IMR-90 (cell line): ENCODE data around the gene KIF5C. TPM values are rescaled to one million over a fixed set of nuclear protein-coding genes. Genes with fewer than 3 reads are reported as not detected.

ENCODE experiments used
- ATAC-seq: fragments of 200-7000 bp; cut with Tn5 transposase; 2 replicates; pipeline ENCODE4 v1.9.1; 2020; ENCODE audit warnings: low read depth, mild to moderate bottlenecking, moderate library complexity
- BruUV-seq: library from RNA; stranded (reverse); fragments of 400-500 nt; replicated peaks from 2 replicates; lab custom pipeline; 2021; lab: Mats Ljungman, UMichigan
- CTCF ChIA-PET: fragments of 300-600 bp; formaldehyde crosslinking; extraction: SDS; loops from one replicate; lab custom pipeline; 2021; ENCODE audit warnings: antibody characterized with exemption; lab: Yijun Ruan, JAX
- POLR2A ChIA-PET: fragments of 300-600 bp; sonication (Branson Sonifier 250); formaldehyde crosslinking; loops from one replicate; lab custom pipeline; 2022; ENCODE audit warnings: antibody characterized with exemption; ENCODE audit not compliant: unreplicated experiment; lab: Charles Lee
- DNase-seq: peaks from one replicate; pipeline ENCODE4 v3.0.0; 2013
- H2AFZ ChIP-seq: replicated peaks from 2 replicates; pipeline ENCODE3; 2013; ENCODE audit warnings: low read length, mild to moderate bottlenecking; ENCODE audit not compliant: poor library complexity
- H2AK5ac ChIP-seq: 2 replicates; pipeline ENCODE4 v1.6.1; 2013; ENCODE audit warnings: low read depth, low read length, inconsistent platforms
- H2AK9ac ChIP-seq: replicated peaks from 2 replicates; pipeline ENCODE3; 2013; ENCODE audit warnings: mild to moderate bottlenecking, low read depth, low read length, moderate library complexity; ENCODE audit not compliant: poor library complexity
- H2BK120ac ChIP-seq: 2 replicates; pipeline ENCODE4 v1.6.1; 2013; ENCODE audit warnings: low read depth, low read length, inconsistent platforms
- H2BK15ac ChIP-seq: 3 replicates; pipeline ENCODE4 v1.6.1; 2013; ENCODE audit warnings: low read depth, low read length, inconsistent platforms
- H2BK20ac ChIP-seq: 2 replicates; pipeline ENCODE4 v1.6.1; 2013; ENCODE audit warnings: low read depth, mild to moderate bottlenecking, inconsistent platforms, low read length, moderate library complexity
- H2BK5ac ChIP-seq: 2 replicates; pipeline ENCODE4 v1.6.1; 2013; ENCODE audit warnings: mild to moderate bottlenecking, low read depth, low read length, inconsistent platforms; ENCODE audit not compliant: poor library complexity, severe bottlenecking
- H3K14ac ChIP-seq: replicated peaks from 2 replicates; pipeline ENCODE4 v1.6.1; 2013; ENCODE audit warnings: low read depth, low read length, inconsistent platforms
- H3K18ac ChIP-seq: 2 replicates; pipeline ENCODE4 v1.6.1; 2013; ENCODE audit warnings: low read depth, low read length, control low read depth
- H3K23ac ChIP-seq: 2 replicates; pipeline ENCODE4 v1.6.1; 2013; ENCODE audit warnings: low read depth, low read length, inconsistent platforms
- H3K27ac ChIP-seq: 2 replicates; pipeline ENCODE4 v1.5.1; 2013; ENCODE audit warnings: mild to moderate bottlenecking, control low read depth, low read length; ENCODE audit not compliant: insufficient read depth
- H3K27me3 ChIP-seq: 2 replicates; pipeline ENCODE4 v1.6.1; 2013; ENCODE audit warnings: low read length; ENCODE audit not compliant: control insufficient read depth, insufficient read depth
- H3K36me3 ChIP-seq: 2 replicates; pipeline ENCODE4 v1.6.1; 2013; ENCODE audit warnings: low read length, mixed read lengths; ENCODE audit not compliant: control insufficient read depth, insufficient read depth
- H3K4ac ChIP-seq: 2 replicates; pipeline ENCODE4 v1.6.1; 2013; ENCODE audit warnings: low read depth, low read length, inconsistent platforms
- H3K4me1 ChIP-seq: 2 replicates; pipeline ENCODE4 v1.6.1; 2013; ENCODE audit warnings: low read length, mixed read lengths; ENCODE audit not compliant: control insufficient read depth, insufficient read depth
- H3K4me2 ChIP-seq: 2 replicates; pipeline ENCODE4 v1.6.1; 2013; ENCODE audit warnings: low read depth, mild to moderate bottlenecking, control low read depth, low read length, moderate library complexity
- H3K4me3 ChIP-seq: 2 replicates; pipeline ENCODE4 v1.5.1; 2013; ENCODE audit warnings: low read depth, mild to moderate bottlenecking, control low read depth, low read length, moderate library complexity; ENCODE audit not compliant: insufficient read depth
- H3K56ac ChIP-seq: 2 replicates; pipeline ENCODE4 v1.6.1; 2013; ENCODE audit warnings: low read length, inconsistent platforms; ENCODE audit not compliant: insufficient read depth; ENCODE audit errors: extremely low read depth
- H3K79me1 ChIP-seq, 2 experiments: 2 replicates each; pipeline ENCODE4 v1.6.1; 2013; ENCODE audit warnings: low read length in 2 of 2, inconsistent platforms in 1 of 2, low read depth in 1 of 2
- H3K9ac ChIP-seq: 2 replicates; pipeline ENCODE4 v1.6.1; 2013; ENCODE audit warnings: low read depth, low read length, control low read depth
- H3K9me1 ChIP-seq: 2 replicates; pipeline ENCODE4 v1.6.1; 2013; ENCODE audit warnings: low read length, inconsistent platforms; ENCODE audit not compliant: insufficient read depth
- H3K9me3 ChIP-seq: 2 replicates; pipeline ENCODE4 v1.6.1; 2013; ENCODE audit warnings: low read length; ENCODE audit not compliant: control insufficient read depth, insufficient read depth
- H4K20me1 ChIP-seq: 2 replicates; pipeline ENCODE4 v1.6.1; 2013; ENCODE audit warnings: low read length, inconsistent platforms; ENCODE audit not compliant: insufficient read depth
- H4K5ac ChIP-seq: 2 replicates; pipeline ENCODE4 v1.6.1; 2013; ENCODE audit warnings: mild to moderate bottlenecking, low read depth, low read length, control low read depth
- H4K8ac ChIP-seq, 2 experiments: 2 replicates each; pipeline ENCODE4 v1.6.1; 2013; ENCODE audit warnings: low read depth in 2 of 2, low read length in 2 of 2, control low read depth in 1 of 2, inconsistent platforms in 1 of 2
- H4K91ac ChIP-seq: 2 replicates; pipeline ENCODE4 v1.6.1; 2013; ENCODE audit warnings: low read depth, low read length, inconsistent platforms; ENCODE audit not compliant: insufficient read depth
- BHLHE40 ChIP-seq: fragments of 150-350 bp; IDR thresholded peaks from 2 replicates; pipeline ENCODE4 v1.6.1; 2016; ENCODE audit warnings: mild to moderate bottlenecking, low read depth, low read length
- CEBPB ChIP-seq: IDR thresholded peaks from 2 replicates; pipeline ENCODE4 v1.6.1; 2012; ENCODE audit warnings: low read depth, low read length, improper control_type of control experiment
- CHD1 ChIP-seq: IDR thresholded peaks from 2 replicates; pipeline ENCODE4 v1.6.1; 2012; ENCODE audit warnings: low read depth, low read length, improper control_type of control experiment
- CTCF ChIP-seq: conservative IDR thresholded peaks from 2 replicates; pipeline ENCODE4 v1.5.1; 2012; ENCODE audit warnings: mild to moderate bottlenecking, low read depth, low read length, improper control_type of control experiment
- FOS ChIP-seq: fragments of 150-350 bp; IDR thresholded peaks from 2 replicates; pipeline ENCODE4 v1.6.1; 2016; ENCODE audit warnings: low read depth, low read length
- MAFK ChIP-seq: IDR thresholded peaks from 2 replicates; pipeline ENCODE4 v1.6.1; 2012; ENCODE audit warnings: low read depth, low read length, improper control_type of control experiment
- MAZ ChIP-seq: IDR thresholded peaks from 2 replicates; pipeline ENCODE4 v1.6.1; 2012; ENCODE audit warnings: low read depth, mild to moderate bottlenecking, low read length, improper control_type of control experiment, moderate library complexity, borderline replicate concordance
- MXI1 ChIP-seq: IDR thresholded peaks from 2 replicates; pipeline ENCODE4 v1.6.1; 2012; ENCODE audit warnings: low read depth, mild to moderate bottlenecking, low read length, moderate library complexity, borderline replicate concordance
- NFE2L2 ChIP-seq: fragments of 150-350 bp; IDR thresholded peaks from 2 replicates; pipeline ENCODE4 v1.6.1; 2016; ENCODE audit warnings: low read depth, mild to moderate bottlenecking, low read length
- POLR2A ChIP-seq: IDR thresholded peaks from 2 replicates; pipeline ENCODE4 v1.6.1; 2012; ENCODE audit warnings: mild to moderate bottlenecking, low read depth, low read length
- RAD21 ChIP-seq: IDR thresholded peaks from 2 replicates; pipeline ENCODE4 v1.6.1; 2012; ENCODE audit warnings: low read length, improper control_type of control experiment
- RCOR1 ChIP-seq: IDR thresholded peaks from 2 replicates; pipeline ENCODE4 v1.6.1; 2012; ENCODE audit warnings: mild to moderate bottlenecking, low read length, improper control_type of control experiment; ENCODE audit not compliant: insufficient replicate concordance
- RFX5 ChIP-seq: IDR thresholded peaks from 2 replicates; pipeline ENCODE4 v1.8.0; 2012; ENCODE audit warnings: low read depth, mild to moderate bottlenecking, low read length, moderate library complexity
- SMC3 ChIP-seq: fragments of 150-350 bp; IDR thresholded peaks from 2 replicates; pipeline ENCODE4 v1.6.1; 2016; ENCODE audit warnings: low read depth, mild to moderate bottlenecking, antibody characterized with exemption, low read length, moderate library complexity
- USF2 ChIP-seq: fragments of 150-350 bp; IDR thresholded peaks from 2 replicates; pipeline ENCODE4 v1.6.1; 2017; ENCODE audit warnings: mild to moderate bottlenecking, antibody characterized with exemption, low read length, low read depth
- WGBS, 2 experiments: methylation state at CpG; one replicate each; pipeline versions ENCODE4 v1.1.5 to v1.1.7; 2013; ENCODE audit warnings: missing lambda C conversion rate in 2 of 2; ENCODE audit not compliant: insufficient read length in 1 of 2; ENCODE audit errors: extremely low coverage in 2 of 2; 5-methylcytosine and 5-hydroxymethylcytosine counted together
- dilution Hi-C: fragments of 300-500 bp; cut with HindIII; formaldehyde crosslinking; loops from one replicate; pipeline ENCODE4 v1.14.3; 2018; ENCODE audit warnings: low sequenced_read_pairs; ENCODE audit not compliant: unreplicated experiment
- in situ Hi-C: fragments of 300-500 bp; cut with MboI; formaldehyde crosslinking; loops from 3 replicates; pipeline ENCODE4 v1.14.3; 2019; ENCODE audit warnings: low sequenced_read_pairs, inconsistent platforms, mixed read lengths
- intact Hi-C: fragments of 100-400 bp; cut with micrococcal nuclease; formaldehyde crosslinking; loops from 2 replicates; pipeline ENCODE4 v1.10.0; 2022
- polyA plus RNA-seq, 3 experiments: library from polyadenylated mRNA; depleted of rRNA; stranded (reverse); fragments of >200 nt; gene quantifications; 2 replicates each; pipeline ENCODE4 v1.2.3, GENCODE V29; 2012; ENCODE audit warnings: low replicate concordance in 1 of 3
- total RNA-seq: library from RNA; depleted of rRNA; stranded (reverse); fragments of >200 nt; gene quantifications from 2 replicates; pipeline ENCODE4 v1.2.3, GENCODE V29; 2012
- TF ChIP-seq, protein P1 (sequence below): fragments of 150-350 bp; IDR thresholded peaks from 2 replicates; pipeline ENCODE4 v1.6.1; 2016; ENCODE audit warnings: low read depth, mild to moderate bottlenecking, low read length, moderate library complexity, borderline replicate concordance

The KIF5C gene
- total and polyA plus RNA-seq, 2 of the 4 experiments (the other 2 are of a cell fraction) = 0.10 to 0.18 TPM

DNA sequence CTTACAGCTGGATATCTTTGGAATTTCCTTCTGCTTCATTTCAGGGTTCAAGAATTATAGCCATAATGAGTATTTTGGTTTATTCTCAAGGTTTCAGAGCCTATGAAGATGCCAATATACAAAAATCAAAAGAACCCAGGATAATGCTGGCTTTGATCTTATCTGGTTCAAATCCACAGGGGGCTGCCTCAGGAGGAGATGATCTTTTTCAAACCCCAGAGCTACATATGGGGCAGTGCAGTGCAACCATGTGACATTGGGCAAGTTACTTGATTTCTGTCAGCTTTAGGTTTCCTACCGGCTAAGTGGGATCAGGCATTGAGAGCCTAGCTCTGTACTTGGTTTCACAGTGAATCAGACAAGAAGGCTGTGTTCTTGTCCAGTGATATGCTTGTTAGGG is 140.5 kb downstream of the KIF5C start:
- no peak overlapping the region for H4K91ac ChIP-seq
- no peak overlapping the region for H2AK9ac ChIP-seq
- H3K9me1 ChIP-seq = no peaks in the 10 kb centered on the region
- no peaks in the 10 kb centered on the region for H4K20me1 ChIP-seq
- no peak overlapping the region for H3K4me2 ChIP-seq
- no peak overlapping the region for H4K8ac ChIP-seq
- no peak overlapping the region for H3K18ac ChIP-seq
- no peak overlapping the region for H3K4me3 ChIP-seq
- H2BK5ac ChIP-seq = no peak overlapping the region
- no peaks in the 10 kb centered on the region for H3K36me3 ChIP-seq
- TF ChIP-seq NFE2L2 (no peak), RCOR1 (no peak), POLR2A (no peak), SMC3 (no peak), MAZ (no peak), CHD1 (no peak), BHLHE40 (no peak), FOS (no peak), MAFK (no peak), CEBPB (no peak), CTCF (no peak), USF2 (no peak), RFX5 (no peak), RAD21 (no peak), MXI1 (no peak)
- TF ChIP-seq, protein P1, sequence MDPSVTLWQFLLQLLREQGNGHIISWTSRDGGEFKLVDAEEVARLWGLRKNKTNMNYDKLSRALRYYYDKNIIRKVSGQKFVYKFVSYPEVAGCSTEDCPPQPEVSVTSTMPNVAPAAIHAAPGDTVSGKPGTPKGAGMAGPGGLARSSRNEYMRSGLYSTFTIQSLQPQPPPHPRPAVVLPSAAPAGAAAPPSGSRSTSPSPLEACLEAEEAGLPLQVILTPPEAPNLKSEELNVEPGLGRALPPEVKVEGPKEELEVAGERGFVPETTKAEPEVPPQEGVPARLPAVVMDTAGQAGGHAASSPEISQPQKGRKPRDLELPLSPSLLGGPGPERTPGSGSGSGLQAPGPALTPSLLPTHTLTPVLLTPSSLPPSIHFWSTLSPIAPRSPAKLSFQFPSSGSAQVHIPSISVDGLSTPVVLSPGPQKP = no peak
- H3K9me3 ChIP-seq = no peaks in the 10 kb centered on the region
- no peak overlapping the region for H3K27ac ChIP-seq
- POLR2A ChIA-PET = no interaction called here
- dilution Hi-C loops = no loop called here
- H2BK15ac ChIP-seq = no peak overlapping the region
- no peak overlapping the region for H3K56ac ChIP-seq
- no peak overlapping the region for H4K5ac ChIP-seq
- no TSS peak for BruUV-seq
- H2AFZ ChIP-seq = no peak overlapping the region
- in situ Hi-C loops = loop anchor here (5.0 kb wide), 1 partner anchor 547 kb away; no protein-coding TSS in a partner anchor
- H3K23ac ChIP-seq = no peak overlapping the region
- no peak overlapping the region for H3K14ac ChIP-seq
- no peak overlapping the region for H2BK20ac ChIP-seq
- no peak overlapping the region for H3K9ac ChIP-seq
- intact Hi-C loops = no loop called here
- DNase-seq = no peak
- no peak overlapping the region for H3K4ac ChIP-seq
- ATAC-seq = no peak
- H2AK5ac ChIP-seq = no peak overlapping the region
- CTCF ChIA-PET = interaction anchor here (0.6 to 5.3 kb wide), 2 partner anchors 11 to 546 kb away, joined by 6 to 49 read pairs; no protein-coding TSS in a partner anchor
- no peaks in the 10 kb centered on the region; the same call in 1 of the 2 replicates for H3K27me3 ChIP-seq
- no peak overlapping the region for H2BK120ac ChIP-seq
- no peaks in the 10 kb centered on the region for H3K4me1 ChIP-seq
- WGBS, 2 experiments = 100% methylated on average over 1 of the region's 1 CpG; no CpG with 5 or more reads in 1 of the 2 experiments
- H3K79me1 ChIP-seq = no peaks in the 10 kb centered on the region
